HCT116 (cell line): ENCODE measurements around the gene FTO. TPM values are rescaled to one million over a fixed set of nuclear protein-coding genes. Genes with fewer than 3 reads are reported as not detected.

Source experiments
- ATAC-seq: fragments of 200-7000 bp; cut with Tn5 transposase; 2 replicates; pipeline ENCODE4 v1.9.1; 2020; ENCODE audit warnings: mild to moderate bottlenecking, moderate library complexity
- BruUV-seq: library from RNA; stranded (reverse); fragments of 400-500 nt; replicated peaks from 2 replicates; lab custom pipeline; 2021; lab: Mats Ljungman, UMichigan
- CTCF ChIA-PET: fragments of 300-600 bp; sonication (Branson Sonifier 250); formaldehyde crosslinking; loops from one replicate; lab custom pipeline; 2021; ENCODE audit warnings: antibody characterized with exemption; lab: Charles Lee
- POLR2A ChIA-PET: fragments of 300-600, 350-600 bp; sonication (Branson Sonifier 250); formaldehyde crosslinking; loops from one replicate; lab custom pipeline; 2021; ENCODE audit warnings: antibody characterized with exemption; lab: Charles Lee
- RAD21 ChIA-PET, 2 experiments: fragments of 300-600 bp; sonication (Branson Sonifier 250); formaldehyde crosslinking; loops; one replicate each; lab custom pipeline; 2023; ENCODE audit warnings: low total read pairs in 2 of 2; ENCODE audit not compliant: uncharacterized antibody in 2 of 2, unreplicated experiment in 2 of 2, low non-redundant PET in 1 of 2; lab: Charles Lee
- DNase-seq: peaks from one replicate; pipeline ENCODE4 v3.0.0-alpha.2; 2010; ENCODE audit warnings: low read depth, low spot score
- H2AFZ ChIP-seq: fragments of 200-600 bp; shearing (Covaris generic), sonication (generic); 2 replicates; pipeline ENCODE4 v1.6.1; 2017; ENCODE audit warnings: low read depth, mixed run types, mixed read lengths, antibody characterized with exemption, low read length; ENCODE audit not compliant: poor library complexity, severe bottlenecking
- H3K27ac ChIP-seq: 2 replicates; pipeline ENCODE4 v1.5.1; 2012; ENCODE audit warnings: low read depth, low read length
- H3K27me3 ChIP-seq: fragments of 200-600 bp; sonication (generic); 2 replicates; pipeline ENCODE4 v1.6.1; 2016; ENCODE audit warnings: mixed run types, low read length, mixed read lengths; ENCODE audit not compliant: insufficient read depth
- H3K36me3 ChIP-seq, 2 experiments: fragments of 200-500 bp in 1 of 2; fragments of 200-600 bp in 1 of 2; sonication (Bioruptor generic) in 1 of 2; sonication (generic) in 1 of 2; 2 replicates each; pipeline versions ENCODE4 v1.5.1 to v1.6.1; 2014 to 2016; ENCODE audit warnings: low read length in 2 of 2, inconsistent platforms in 1 of 2, mixed read lengths in 1 of 2, mixed run types in 1 of 2; ENCODE audit not compliant: insufficient read depth in 2 of 2, control insufficient read depth in 1 of 2
- H3K4me1 ChIP-seq, 2 experiments: fragments of 200-600 bp in 1 of 2; sonication (generic) in 1 of 2; 2 replicates each; pipeline versions ENCODE4 v1.5.1 to v1.6.1; 2012 to 2017; ENCODE audit warnings: low read length in 2 of 2, inconsistent platforms in 1 of 2, mild to moderate bottlenecking in 1 of 2, mixed read lengths in 1 of 2, mixed run types in 1 of 2, moderate library complexity in 1 of 2; ENCODE audit not compliant: insufficient read depth in 2 of 2, control insufficient read depth in 1 of 2
- H3K4me2 ChIP-seq: fragments of 200-600 bp; sonication (generic); 2 replicates; pipeline ENCODE4 v1.6.1; 2017; ENCODE audit warnings: mixed run types, low read length, mixed read lengths
- H3K4me3 ChIP-seq, 2 experiments: fragments of 200-600 bp in 1 of 2; sonication (generic) in 1 of 2; replicated peaks in 1 of 2; 2 replicates each; pipeline ENCODE4 v1.5.1; 2011 to 2016; ENCODE audit warnings: low read length in 2 of 2, control low read depth in 1 of 2, low read depth in 1 of 2, mild to moderate bottlenecking in 1 of 2, mixed read lengths in 1 of 2, mixed run types in 1 of 2
- H3K79me2 ChIP-seq: fragments of 200-600 bp; sonication (generic); 2 replicates; pipeline ENCODE4 v1.6.1; 2017; ENCODE audit warnings: mild to moderate bottlenecking, mixed run types, low read length, moderate library complexity, mixed read lengths; ENCODE audit not compliant: insufficient read depth
- H3K9ac ChIP-seq: fragments of 200-600 bp; sonication (generic); 2 replicates; pipeline ENCODE4 v1.6.1; 2016; ENCODE audit warnings: low read length, mixed read lengths
- H3K9me2 ChIP-seq: fragments of 200-600 bp; sonication (generic), shearing (Covaris generic); 2 replicates; pipeline ENCODE4 v1.6.1; 2017; ENCODE audit warnings: mixed run types, mild to moderate bottlenecking, moderate library complexity; ENCODE audit not compliant: insufficient read depth
- H3K9me3 ChIP-seq, 2 experiments: fragments of 200-500 bp in 1 of 2; fragments of 200-600 bp in 1 of 2; sonication (Bioruptor generic) in 1 of 2; sonication (generic) in 1 of 2; 2 replicates each; pipeline ENCODE4 v1.6.1; 2014 to 2017; ENCODE audit warnings: low read length in 2 of 2, mixed read lengths in 2 of 2, inconsistent platforms in 1 of 2, low read depth in 1 of 2, mild to moderate bottlenecking in 1 of 2, mixed run types in 1 of 2, moderate library complexity in 1 of 2; ENCODE audit not compliant: control insufficient read depth in 1 of 2, insufficient read depth in 1 of 2
- H4K20me1 ChIP-seq: fragments of 200-600 bp; sonication (generic), shearing (Covaris generic); 2 replicates; pipeline ENCODE4 v1.6.1; 2017; ENCODE audit warnings: mixed run types, mild to moderate bottlenecking, moderate library complexity; ENCODE audit not compliant: insufficient read depth
- CTCF ChIP-seq, 3 experiments: fragments of 200-600 bp in 1 of 3; sonication (generic) in 1 of 3; IDR thresholded peaks in 2 of 3; conservative IDR thresholded peaks in 1 of 3; 2 replicates each; pipeline ENCODE4 v1.5.1; 2012 to 2017; ENCODE audit warnings: low read depth in 2 of 3, low read length in 2 of 3, antibody characterized with exemption in 1 of 3, borderline replicate concordance in 1 of 3, control low read depth in 1 of 3, mild to moderate bottlenecking in 1 of 3, mixed read lengths in 1 of 3, mixed run types in 1 of 3, moderate library complexity in 1 of 3; ENCODE audit not compliant: insufficient read depth in 1 of 3
- FOSL1 ChIP-seq: IDR thresholded peaks from 2 replicates; pipeline ENCODE4 v1.6.1; 2012; ENCODE audit warnings: low read depth
- JUND ChIP-seq: IDR thresholded peaks from 2 replicates; pipeline ENCODE4 v1.6.1; 2012
- RAD21 ChIP-seq: IDR thresholded peaks from 2 replicates; pipeline ENCODE4 v1.6.1; 2012; ENCODE audit warnings: low read depth, mild to moderate bottlenecking
- SIN3A ChIP-seq: IDR thresholded peaks from 2 replicates; pipeline ENCODE4 v1.6.1; 2012; ENCODE audit warnings: low read depth
- YY1 ChIP-seq: IDR thresholded peaks from 2 replicates; pipeline ENCODE4 v1.6.1; 2011; ENCODE audit warnings: low read length, low read depth, moderate library complexity, mild to moderate bottlenecking; ENCODE audit not compliant: insufficient replicate concordance; ENCODE audit errors: extremely low read depth
- intact Hi-C: fragments of 100-400 bp; cut with micrococcal nuclease; formaldehyde crosslinking; loops from 2 replicates; pipeline ENCODE4 v1.10.0; 2022
- total RNA-seq: library from RNA; stranded (reverse); gene quantifications from one replicate; pipeline ENCODE4 v1.2.1, GENCODE V29; 2021; ENCODE audit not compliant: unreplicated experiment
- TF ChIP-seq, protein P1 (sequence below): IDR thresholded peaks from 2 replicates; pipeline ENCODE4 v1.6.1; 2012; ENCODE audit warnings: low read depth

Gene FTO
- total RNA-seq, 1 experiment from 2014 or later, result 55.2 TPM

- TF ChIP-seq CTCF (IDR thresholded peaks at IDR 0.05 in 2 of 3, conservative IDR thresholded peaks at IDR 0.05 in 1 of 3; ENCODE audit: borderline replicate concordance in 1 of 3, insufficient read depth in 1 of 3, low read depth in 2 of 3, low read length in 2 of 3), result no peak
- TF ChIP-seq, all 23 proteins: peak for 0
These were observed 100.5 kb downstream of the FTO start (continued) for GRCh38 chr16:53804467-53804866.

- ATAC-seq (no peak), DNase-seq (no peak)
- H3K4me3 ChIP-seq, result no peak overlapping the region
- ChIA-PET RAD21 (no interaction called here), POLR2A (no interaction called here), CTCF (no interaction called here)
- no peaks in the 10 kb centered on the region for H4K20me1 ChIP-seq
- TF ChIP-seq RAD21 (no peak), SIN3A (no peak), JUND (0 out of 2 replicates have a peak, but pooled peaks have one; percentile 22), YY1 (no peak), FOSL1 (no peak)
- TF ChIP-seq, protein P1, sequence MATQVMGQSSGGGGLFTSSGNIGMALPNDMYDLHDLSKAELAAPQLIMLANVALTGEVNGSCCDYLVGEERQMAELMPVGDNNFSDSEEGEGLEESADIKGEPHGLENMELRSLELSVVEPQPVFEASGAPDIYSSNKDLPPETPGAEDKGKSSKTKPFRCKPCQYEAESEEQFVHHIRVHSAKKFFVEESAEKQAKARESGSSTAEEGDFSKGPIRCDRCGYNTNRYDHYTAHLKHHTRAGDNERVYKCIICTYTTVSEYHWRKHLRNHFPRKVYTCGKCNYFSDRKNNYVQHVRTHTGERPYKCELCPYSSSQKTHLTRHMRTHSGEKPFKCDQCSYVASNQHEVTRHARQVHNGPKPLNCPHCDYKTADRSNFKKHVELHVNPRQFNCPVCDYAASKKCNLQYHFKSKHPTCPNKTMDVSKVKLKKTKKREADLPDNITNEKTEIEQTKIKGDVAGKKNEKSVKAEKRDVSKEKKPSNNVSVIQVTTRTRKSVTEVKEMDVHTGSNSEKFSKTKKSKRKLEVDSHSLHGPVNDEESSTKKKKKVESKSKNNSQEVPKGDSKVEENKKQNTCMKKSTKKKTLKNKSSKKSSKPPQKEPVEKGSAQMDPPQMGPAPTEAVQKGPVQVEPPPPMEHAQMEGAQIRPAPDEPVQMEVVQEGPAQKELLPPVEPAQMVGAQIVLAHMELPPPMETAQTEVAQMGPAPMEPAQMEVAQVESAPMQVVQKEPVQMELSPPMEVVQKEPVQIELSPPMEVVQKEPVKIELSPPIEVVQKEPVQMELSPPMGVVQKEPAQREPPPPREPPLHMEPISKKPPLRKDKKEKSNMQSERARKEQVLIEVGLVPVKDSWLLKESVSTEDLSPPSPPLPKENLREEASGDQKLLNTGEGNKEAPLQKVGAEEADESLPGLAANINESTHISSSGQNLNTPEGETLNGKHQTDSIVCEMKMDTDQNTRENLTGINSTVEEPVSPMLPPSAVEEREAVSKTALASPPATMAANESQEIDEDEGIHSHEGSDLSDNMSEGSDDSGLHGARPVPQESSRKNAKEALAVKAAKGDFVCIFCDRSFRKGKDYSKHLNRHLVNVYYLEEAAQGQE, result no peak
- H3K4me2 ChIP-seq, result peak overlapping the region; percentile 29
- no peaks in the 10 kb centered on the region for H3K9me2 ChIP-seq
- no TSS peak for BruUV-seq
- no peak overlapping the region for H3K9ac ChIP-seq
- no peak overlapping the region for H3K27ac ChIP-seq
- no peaks in the 10 kb centered on the region for H3K27me3 ChIP-seq
- H3K36me3 ChIP-seq, result no peaks in the 10 kb centered on the region
- no peaks in the 10 kb centered on the region for H3K9me3 ChIP-seq
- H2AFZ ChIP-seq, result no peak overlapping the region
- peaks cover 20% of the 10 kb centered on the region for H3K79me2 ChIP-seq
- intact Hi-C loops, result no loop called here
- H3K4me1 ChIP-seq, result peaks cover 11 to 22% of the 10 kb centered on the region in 2 experiments
These were observed 101.2 kb downstream of the FTO start for GRCh38 chr16:53805113-53805512.
